SJSA1 (cell line): Measurements from ENCODE around the gene UNC79. TPM values are rescaled to one million over a fixed set of nuclear protein-coding genes. Genes with fewer than 3 reads are reported as not detected.

Experiments
- DNase-seq, 2 experiments: peaks; one replicate each; pipeline ENCODE4 v3.0.0-alpha.2; 2015 to 2020; ENCODE audit warnings: low spot score in 2 of 2, low read depth in 1 of 2
- H3K27ac ChIP-seq: fragments of 250-450 bp; sonication (Bioruptor Pico); 2 replicates; pipeline ENCODE4 v1.5.1; 2020; ENCODE audit warnings: mild to moderate bottlenecking, moderate library complexity
- H3K27me3 ChIP-seq: fragments of 250-450 bp; sonication (Bioruptor Pico); replicated peaks from 2 replicates; pipeline ENCODE4 v1.5.1; 2020; ENCODE audit warnings: mild to moderate bottlenecking, moderate library complexity
- H3K36me3 ChIP-seq: fragments of 250-450 bp; sonication (Bioruptor Pico); 2 replicates; pipeline ENCODE4 v1.5.1; 2020; ENCODE audit warnings: mild to moderate bottlenecking
- H3K4me1 ChIP-seq: fragments of 250-450 bp; sonication (Bioruptor Pico); replicated peaks from 2 replicates; pipeline ENCODE4 v1.6.1; 2021; ENCODE audit warnings: mild to moderate bottlenecking
- H3K4me3 ChIP-seq: fragments of 250-450 bp; sonication (Bioruptor Pico); 2 replicates; pipeline ENCODE4 v1.5.1; 2020; ENCODE audit warnings: mild to moderate bottlenecking
- H3K9me3 ChIP-seq: fragments of 250-450 bp; sonication (Bioruptor Pico); replicated peaks from 2 replicates; pipeline ENCODE4 v1.5.1; 2020; ENCODE audit warnings: mild to moderate bottlenecking
- total RNA-seq: library from RNA; depleted of rRNA; stranded (reverse); fragments of >200 nt; shearing (Covaris generic); gene quantifications from 2 replicates; pipeline ENCODE4 v1.2.3, GENCODE V29; 2014

The UNC79 gene
- total RNA-seq, 1 experiment from 2014 or later = 0.05 TPM

DNA sequence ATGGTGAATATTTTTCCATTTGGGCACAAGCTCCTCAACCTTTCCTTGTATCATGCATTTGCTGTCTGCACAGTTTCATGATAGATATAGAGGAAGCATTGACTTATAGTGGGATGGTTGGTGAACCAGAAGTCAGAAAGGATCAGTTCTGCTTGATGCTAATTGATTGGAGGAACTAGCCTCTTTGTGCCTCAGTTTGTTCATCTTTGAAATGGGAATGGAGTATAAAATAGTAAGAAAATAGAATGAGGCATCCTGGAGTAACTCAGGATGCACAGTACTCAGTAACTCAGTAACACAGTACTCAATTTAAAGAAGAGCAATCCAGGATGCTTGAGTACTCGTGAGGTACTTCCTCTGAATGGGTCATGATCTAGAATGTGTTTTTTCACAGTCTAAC, 109.5 kb downstream of the UNC79 start:
- Histone ChIP-seq H3K36me3 (no peaks in the 10 kb centered on the region), H3K4me3 (no peak overlapping the region), H3K27ac (no peak overlapping the region), H3K27me3 (0 out of 2 replicates have a peak, but pooled peaks cover 3% of the 10 kb centered on the region), H3K4me1 (no peaks in the 10 kb centered on the region), H3K9me3 (no peaks in the 10 kb centered on the region)
- DNase-seq = no peak

- Histone ChIP-seq H3K27me3 (peaks cover 6% of the 10 kb centered on the region; the same call in 1 of the 2 replicates), H3K9me3 (no peaks in the 10 kb centered on the region), H3K4me3 (no peak overlapping the region), H3K36me3 (no peaks in the 10 kb centered on the region), H3K27ac (no peak overlapping the region), H3K4me1 (no peaks in the 10 kb centered on the region)
- no peak for DNase-seq
Observed at GRCh38 chr14:93543766-93544165, 113.0 kb downstream of the UNC79 start.

DNA sequence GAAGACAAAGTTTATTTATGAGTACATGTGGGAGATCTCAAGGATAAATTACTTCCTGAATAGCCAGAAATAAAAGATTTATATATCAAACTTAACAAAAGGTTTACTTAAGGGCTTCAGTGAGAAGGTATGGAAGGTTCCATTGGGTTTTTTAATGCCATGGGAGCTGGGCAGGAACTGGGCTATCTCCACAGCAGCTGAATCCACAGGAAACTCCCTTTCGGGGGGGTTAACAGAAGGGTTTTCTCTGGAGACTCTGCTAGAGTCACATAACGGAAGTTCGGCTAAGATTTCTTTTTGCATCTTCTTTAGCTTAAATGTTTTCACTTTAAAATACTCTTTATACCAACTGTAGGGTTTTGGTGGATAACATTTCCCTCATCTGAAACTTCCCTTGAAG, 113.5 kb downstream of the UNC79 start:
- DNase-seq = no peak
- Histone ChIP-seq H3K27ac (no peak overlapping the region), H3K36me3 (no peaks in the 10 kb centered on the region), H3K4me3 (no peak overlapping the region), H3K4me1 (no peaks in the 10 kb centered on the region), H3K27me3 (peaks cover 6% of the 10 kb centered on the region; the same call in 1 of the 2 replicates), H3K9me3 (no peaks in the 10 kb centered on the region)

DNA sequence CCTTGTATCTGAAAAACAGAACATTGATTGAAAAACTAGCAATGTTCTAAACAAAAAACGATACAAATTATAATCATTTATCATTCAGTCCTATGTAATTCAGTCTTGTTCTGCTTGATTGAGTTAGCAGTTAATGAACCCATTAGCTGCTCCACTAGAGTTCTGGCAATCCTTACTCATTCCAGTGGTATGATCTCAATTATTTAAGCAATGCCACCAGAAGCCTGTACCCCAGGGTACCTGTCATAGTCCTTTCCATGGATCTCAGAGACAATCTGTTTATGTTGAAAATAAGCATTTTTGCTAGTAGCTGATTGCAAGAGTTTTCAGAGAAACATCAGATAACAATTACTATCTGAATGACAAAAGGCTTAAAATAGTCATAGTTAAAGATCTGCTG, 115.9 kb downstream of the UNC79 start:
- Histone ChIP-seq H3K27ac (no peak overlapping the region), H3K9me3 (no peaks in the 10 kb centered on the region), H3K4me3 (no peak overlapping the region), H3K36me3 (no peaks in the 10 kb centered on the region), H3K27me3 (peaks cover 3% of the 10 kb centered on the region; the same call in 1 of the 2 replicates), H3K4me1 (no peaks in the 10 kb centered on the region)
- no peak for DNase-seq

- Histone ChIP-seq H3K4me1 (no peaks in the 10 kb centered on the region), H3K9me3 (no peaks in the 10 kb centered on the region), H3K27ac (no peak overlapping the region), H3K36me3 (no peaks in the 10 kb centered on the region), H3K27me3 (peaks cover 3% of the 10 kb centered on the region; the same call in 1 of the 2 replicates), H3K4me3 (no peak overlapping the region)
- no peak for DNase-seq
Observed at GRCh38 chr14:93548102-93548843, 117.5 kb downstream of the UNC79 start.

DNA sequence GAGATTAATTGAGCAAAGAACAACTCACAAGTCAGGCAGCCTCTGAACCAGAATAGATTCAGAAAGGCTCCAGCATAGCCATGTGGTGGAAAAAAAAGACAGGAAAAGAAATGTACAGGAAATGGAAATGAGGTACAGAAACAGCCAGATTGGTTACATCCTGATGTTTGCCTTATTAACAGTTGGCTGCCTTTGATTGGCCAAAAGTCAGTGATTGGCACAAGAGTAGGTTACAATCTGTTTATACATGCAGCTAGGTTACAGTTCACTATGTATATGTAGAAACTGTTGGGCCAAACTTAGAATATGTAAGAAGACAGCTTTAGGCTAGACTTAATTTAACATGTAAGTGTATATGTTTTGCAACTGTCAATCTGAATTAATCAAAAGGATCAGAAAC, 118.9 kb downstream of the UNC79 start:
- Histone ChIP-seq H3K27ac (no peak overlapping the region), H3K4me3 (no peak overlapping the region), H3K36me3 (no peaks in the 10 kb centered on the region), H3K4me1 (no peaks in the 10 kb centered on the region), H3K9me3 (no peaks in the 10 kb centered on the region), H3K27me3 (peaks cover 3% of the 10 kb centered on the region; the same call in 1 of the 2 replicates)
- no peak for DNase-seq

DNA sequence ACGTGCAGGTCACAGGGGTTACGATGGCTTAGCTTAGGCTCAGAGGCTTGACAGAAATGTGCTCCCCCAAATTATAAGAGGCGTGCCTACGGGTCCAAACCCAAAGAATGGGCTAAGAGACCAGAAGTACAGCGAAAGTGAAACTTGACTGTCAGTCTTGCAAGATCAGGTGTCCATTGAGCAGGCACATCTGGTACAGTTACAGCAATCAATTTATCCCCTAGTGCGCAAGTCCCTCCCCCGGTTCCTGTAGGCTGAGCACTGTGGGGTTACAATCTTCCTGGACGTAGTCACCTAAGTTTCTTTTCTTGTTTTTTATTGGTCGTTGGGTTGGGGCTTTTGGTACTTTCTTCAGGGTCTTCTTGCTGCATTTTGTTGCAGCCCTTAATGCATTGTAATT, 134.2 kb downstream of the UNC79 start:
- no peak for DNase-seq
- peaks cover 3% of the 10 kb centered on the region; the same call in 1 of the 2 replicates for H3K27me3 ChIP-seq
- H3K9me3 ChIP-seq = no peaks in the 10 kb centered on the region
- H3K27ac ChIP-seq = no peak overlapping the region
- H3K36me3 ChIP-seq = no peaks in the 10 kb centered on the region
- no peak overlapping the region for H3K4me3 ChIP-seq
- no peaks in the 10 kb centered on the region for H3K4me1 ChIP-seq

DNA sequence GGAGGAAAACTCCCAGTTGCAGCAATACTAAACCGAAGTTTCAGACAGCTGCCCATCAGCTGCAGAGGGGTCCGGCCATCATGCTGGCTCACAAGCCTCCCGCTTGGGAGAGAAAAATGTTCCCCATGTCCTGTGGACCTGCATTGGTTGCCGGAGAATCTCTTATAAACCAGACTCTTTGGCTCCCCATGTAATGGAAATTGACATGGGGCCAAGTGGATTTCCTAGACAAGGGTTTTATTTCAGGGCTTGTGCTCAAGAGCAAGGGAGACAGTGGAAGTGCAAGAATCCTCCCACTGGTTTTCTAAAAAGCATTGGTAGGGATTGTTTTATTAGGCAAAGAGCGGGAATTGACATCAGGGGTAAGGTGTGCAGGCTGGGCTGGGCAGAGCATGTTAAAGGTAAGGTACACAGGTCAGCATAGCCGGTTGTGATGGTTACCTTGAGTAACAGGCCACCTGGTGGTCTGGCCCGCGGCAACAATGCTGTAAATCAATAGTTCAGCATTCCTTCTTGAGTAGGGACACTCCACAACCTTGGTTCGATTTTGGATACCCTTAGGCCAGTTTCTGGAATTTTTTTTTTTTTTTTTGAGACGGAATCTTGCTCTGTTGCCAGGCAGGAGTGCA, 135.4 kb downstream of the UNC79 start:
- Histone ChIP-seq H3K36me3 (no peaks in the 10 kb centered on the region), H3K27ac (no peak overlapping the region), H3K4me3 (no peak overlapping the region), H3K4me1 (no peaks in the 10 kb centered on the region), H3K27me3 (peaks cover 3% of the 10 kb centered on the region; the same call in 1 of the 2 replicates), H3K9me3 (no peaks in the 10 kb centered on the region)
- no peak for DNase-seq

DNA sequence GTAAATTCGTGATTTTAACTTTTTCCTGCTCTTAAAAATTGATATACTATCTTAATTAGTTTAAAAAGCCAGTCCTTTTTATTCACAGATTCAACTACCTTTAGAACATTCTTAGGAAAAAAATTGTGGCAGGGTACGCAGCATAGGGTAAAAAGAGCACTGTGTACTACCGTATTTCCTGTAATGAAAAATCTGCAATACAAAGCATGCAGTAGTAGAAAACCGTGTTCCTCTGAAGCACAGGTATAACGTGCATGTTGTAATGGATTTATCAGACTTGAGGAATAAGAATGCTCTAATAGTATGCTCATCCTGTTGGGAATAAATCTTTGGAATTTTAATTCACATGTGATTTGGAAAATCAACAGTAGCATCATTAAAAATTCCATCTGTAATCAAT, 140.5 kb downstream of the UNC79 start:
- Histone ChIP-seq H3K4me1 (no peaks in the 10 kb centered on the region), H3K9me3 (no peaks in the 10 kb centered on the region), H3K27ac (no peak overlapping the region), H3K4me3 (no peak overlapping the region), H3K27me3 (peaks cover 3% of the 10 kb centered on the region; the same call in 1 of the 2 replicates), H3K36me3 (no peaks in the 10 kb centered on the region)
- no peak for DNase-seq

DNA sequence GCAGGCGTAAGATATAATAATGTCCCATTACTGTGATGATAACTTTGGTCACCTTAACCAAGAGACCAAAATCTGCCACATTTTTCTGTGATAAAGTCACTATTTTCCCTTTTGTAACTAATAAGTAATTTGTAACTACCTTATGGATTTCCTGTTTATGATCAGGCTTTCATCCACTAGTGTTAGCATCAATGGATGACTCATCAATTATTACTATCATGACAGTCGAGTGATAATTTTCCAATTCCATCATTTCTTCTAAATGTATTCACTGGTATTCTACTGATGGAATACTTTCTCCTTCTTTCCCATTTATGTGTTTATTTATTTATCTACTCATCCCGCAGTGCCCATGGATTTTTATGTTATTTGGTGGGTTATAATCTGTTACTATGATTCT, 148.4 kb downstream of the UNC79 start:
- DNase-seq = no peak
- H3K4me1 ChIP-seq = no peaks in the 10 kb centered on the region
- H3K27ac ChIP-seq = no peak overlapping the region
- H3K27me3 ChIP-seq = no peaks in the 10 kb centered on the region
- H3K4me3 ChIP-seq = no peak overlapping the region
- no peaks in the 10 kb centered on the region for H3K9me3 ChIP-seq
- no peaks in the 10 kb centered on the region for H3K36me3 ChIP-seq

- no peaks in the 10 kb centered on the region for H3K36me3 ChIP-seq
- no peak overlapping the region for H3K4me3 ChIP-seq
- H3K27ac ChIP-seq = no peak overlapping the region
- no peak for DNase-seq
- no peaks in the 10 kb centered on the region for H3K9me3 ChIP-seq
- no peaks in the 10 kb centered on the region for H3K4me1 ChIP-seq
- H3K27me3 ChIP-seq = no peaks in the 10 kb centered on the region
Observed at GRCh38 chr14:93582516-93582915, 151.8 kb downstream of the UNC79 start.

GRCh38 chr14:93587330-93587729, 156.6 kb downstream of the UNC79 start:
- Histone ChIP-seq H3K27ac (no peak overlapping the region), H3K4me1 (no peaks in the 10 kb centered on the region), H3K9me3 (no peaks in the 10 kb centered on the region), H3K27me3 (no peaks in the 10 kb centered on the region), H3K4me3 (no peak overlapping the region), H3K36me3 (no peaks in the 10 kb centered on the region)
- DNase-seq = no peak

- H3K4me3 ChIP-seq = no peak overlapping the region
- H3K36me3 ChIP-seq = no peaks in the 10 kb centered on the region
- no peak for DNase-seq
- H3K9me3 ChIP-seq = no peaks in the 10 kb centered on the region
- no peaks in the 10 kb centered on the region for H3K4me1 ChIP-seq
- H3K27ac ChIP-seq = no peak overlapping the region
- no peaks in the 10 kb centered on the region for H3K27me3 ChIP-seq
Observed at GRCh38 chr14:93591506-93591905, 160.8 kb downstream of the UNC79 start.

- H3K4me1 ChIP-seq = no peaks in the 10 kb centered on the region
- no peaks in the 10 kb centered on the region for H3K36me3 ChIP-seq
- H3K4me3 ChIP-seq = no peak overlapping the region
- no peak overlapping the region for H3K27ac ChIP-seq
- DNase-seq = no peak
- H3K27me3 ChIP-seq = no peaks in the 10 kb centered on the region
- no peaks in the 10 kb centered on the region for H3K9me3 ChIP-seq
Observed at GRCh38 chr14:93592786-93593185, 162.0 kb downstream of the UNC79 start.
